SJSA1 (cell line): ENCODE measurements around the gene C11orf86. TPM values are rescaled to one million over a fixed set of nuclear protein-coding genes. Genes with fewer than 3 reads are reported as not detected.
"Not testable (repeated sequence)": the region's sequence is repeated elsewhere in the genome, so short reads cannot be mapped to it uniquely, and the experiment has no call there.

Experiments
- DNase-seq, 2 experiments: peaks; one replicate each; pipeline ENCODE4 v3.0.0-alpha.2; 2015 to 2020; ENCODE audit warnings: low spot score in 2 of 2, low read depth in 1 of 2
- H3K27ac ChIP-seq: fragments of 250-450 bp; sonication (Bioruptor Pico); 2 replicates; pipeline ENCODE4 v1.5.1; 2020; ENCODE audit warnings: mild to moderate bottlenecking, moderate library complexity
- H3K27me3 ChIP-seq: fragments of 250-450 bp; sonication (Bioruptor Pico); replicated peaks from 2 replicates; pipeline ENCODE4 v1.5.1; 2020; ENCODE audit warnings: mild to moderate bottlenecking, moderate library complexity
- H3K36me3 ChIP-seq: fragments of 250-450 bp; sonication (Bioruptor Pico); 2 replicates; pipeline ENCODE4 v1.5.1; 2020; ENCODE audit warnings: mild to moderate bottlenecking
- H3K4me1 ChIP-seq: fragments of 250-450 bp; sonication (Bioruptor Pico); replicated peaks from 2 replicates; pipeline ENCODE4 v1.6.1; 2021; ENCODE audit warnings: mild to moderate bottlenecking
- H3K4me3 ChIP-seq: fragments of 250-450 bp; sonication (Bioruptor Pico); 2 replicates; pipeline ENCODE4 v1.5.1; 2020; ENCODE audit warnings: mild to moderate bottlenecking
- H3K9me3 ChIP-seq: fragments of 250-450 bp; sonication (Bioruptor Pico); replicated peaks from 2 replicates; pipeline ENCODE4 v1.5.1; 2020; ENCODE audit warnings: mild to moderate bottlenecking
- total RNA-seq: library from RNA; depleted of rRNA; stranded (reverse); fragments of >200 nt; shearing (Covaris generic); gene quantifications from 2 replicates; pipeline ENCODE4 v1.2.3, GENCODE V29; 2014

The C11orf86 gene
- total RNA-seq, 1 experiment from 2014 or later: not detected

- H3K4me1 ChIP-seq: peaks cover 14% of the 10 kb centered on the region
- H3K36me3 ChIP-seq, H3K27ac ChIP-seq, H3K4me3 ChIP-seq, H3K9me3 ChIP-seq, DNase-seq, H3K27me3 ChIP-seq: not testable (repeated sequence)
Observed at GRCh38 chr11:66988741-66989140, 13.6 kb downstream of the C11orf86 start.

- not testable (repeated sequence) for H3K27me3 ChIP-seq, H3K4me3 ChIP-seq, H3K9me3 ChIP-seq, H3K27ac ChIP-seq, H3K36me3 ChIP-seq, DNase-seq
- peaks cover 11% of the 10 kb centered on the region for H3K4me1 ChIP-seq
Observed at GRCh38 chr11:66989360-66989759, 14.3 kb downstream of the C11orf86 start.

GRCh38 chr11:66992041-66992440 is 16.9 kb downstream of the C11orf86 start:
- Histone ChIP-seq H3K27ac (no peak overlapping the region), H3K36me3 (no peaks in the 10 kb centered on the region), H3K4me3 (no peak overlapping the region), H3K27me3 (no peaks in the 10 kb centered on the region; the same call in 1 of the 2 replicates), H3K9me3 (no peaks in the 10 kb centered on the region), H3K4me1 (peaks cover 18% of the 10 kb centered on the region)
- DNase-seq: no peak

- Histone ChIP-seq H3K4me3 (no peak overlapping the region), H3K9me3 (no peaks in the 10 kb centered on the region), H3K4me1 (peaks cover 18% of the 10 kb centered on the region), H3K27ac (0 out of 2 replicates have a peak overlapping the region, but pooled peaks have one; percentile 4), H3K36me3 (no peaks in the 10 kb centered on the region), H3K27me3 (no peaks in the 10 kb centered on the region; the same call in 1 of the 2 replicates)
- DNase-seq: peak; percentile 91 to 92
Observed at GRCh38 chr11:66996609-66997273, 21.6 kb downstream of the C11orf86 start.

- H3K4me3 ChIP-seq: no peak overlapping the region
- DNase-seq: no peak
- no peaks in the 10 kb centered on the region for H3K36me3 ChIP-seq
Observed at GRCh38 chr11:66999555-66999954, 24.5 kb downstream of the C11orf86 start.

GRCh38 chr11:67001332-67001731 is 26.2 kb downstream of the C11orf86 start:
- no peaks in the 10 kb centered on the region for H3K27me3 ChIP-seq

More at GRCh38 chr11:66999555-66999954, 24.5 kb downstream of the C11orf86 start:
- no peaks in the 10 kb centered on the region for H3K9me3 ChIP-seq
- H3K4me1 ChIP-seq: peaks cover 18% of the 10 kb centered on the region
- no peak overlapping the region for H3K27ac ChIP-seq
- no peaks in the 10 kb centered on the region for H3K27me3 ChIP-seq

GRCh38 chr11:67002297-67002913 is 27.3 kb downstream of the C11orf86 start:
- no peak overlapping the region for H3K4me3 ChIP-seq
- no peak for DNase-seq
- H3K27me3 ChIP-seq: no peaks in the 10 kb centered on the region
- no peak overlapping the region for H3K27ac ChIP-seq
- no peaks in the 10 kb centered on the region for H3K9me3 ChIP-seq
- H3K36me3 ChIP-seq: no peaks in the 10 kb centered on the region
- peaks cover 4% of the 10 kb centered on the region for H3K4me1 ChIP-seq

More at GRCh38 chr11:67001332-67001731, 26.2 kb downstream of the C11orf86 start:
- Histone ChIP-seq H3K4me3 (no peak overlapping the region), H3K9me3 (no peaks in the 10 kb centered on the region), H3K36me3 (no peaks in the 10 kb centered on the region), H3K27ac (no peak overlapping the region), H3K4me1 (peaks cover 14% of the 10 kb centered on the region)
- no peak for DNase-seq

GRCh38 chr11:67002921-67003411 is 27.9 kb downstream of the C11orf86 start:
- Histone ChIP-seq H3K36me3 (no peaks in the 10 kb centered on the region), H3K9me3 (no peaks in the 10 kb centered on the region), H3K4me3 (no peak overlapping the region), H3K27ac (no peak overlapping the region), H3K27me3 (no peaks in the 10 kb centered on the region), H3K4me1 (no peaks in the 10 kb centered on the region; the same call in 1 of the 2 replicates)
- DNase-seq: no peak

GRCh38 chr11:67005200-67005599 is 30.1 kb downstream of the C11orf86 start:
- not testable (repeated sequence) for H3K4me3 ChIP-seq, H3K9me3 ChIP-seq, H3K36me3 ChIP-seq, H3K27me3 ChIP-seq, DNase-seq, H3K27ac ChIP-seq, H3K4me1 ChIP-seq

GRCh38 chr11:67006029-67006884 is 31.2 kb downstream of the C11orf86 start:
- peak in 1 of 2 experiments; percentile 51 for DNase-seq
- no peaks in the 10 kb centered on the region for H3K9me3 ChIP-seq
- H3K36me3 ChIP-seq: no peaks in the 10 kb centered on the region
- H3K27me3 ChIP-seq: no peaks in the 10 kb centered on the region
- H3K27ac ChIP-seq: no peak overlapping the region
- no peak overlapping the region for H3K4me3 ChIP-seq
- H3K4me1 ChIP-seq: no peaks in the 10 kb centered on the region; the same call in 1 of the 2 replicates

GRCh38 chr11:67007126-67007525 is 32.0 kb downstream of the C11orf86 start:
- no peak overlapping the region for H3K27ac ChIP-seq
- no peaks in the 10 kb centered on the region for H3K36me3 ChIP-seq
- no peaks in the 10 kb centered on the region for H3K9me3 ChIP-seq
- H3K4me3 ChIP-seq: no peak overlapping the region
- no peaks in the 10 kb centered on the region for H3K27me3 ChIP-seq
- DNase-seq: no peak
- H3K4me1 ChIP-seq: no peaks in the 10 kb centered on the region; the same call in 1 of the 2 replicates

- Histone ChIP-seq H3K27ac (no peak overlapping the region), H3K9me3 (no peaks in the 10 kb centered on the region), H3K27me3 (no peaks in the 10 kb centered on the region), H3K36me3 (no peaks in the 10 kb centered on the region), H3K4me1 (no peaks in the 10 kb centered on the region), H3K4me3 (no peak overlapping the region)
- no peak for DNase-seq
Observed at GRCh38 chr11:67010296-67010905, 35.3 kb downstream of the C11orf86 start.

GRCh38 chr11:67013511-67014045 is 38.5 kb downstream of the C11orf86 start:
- H3K4me3 ChIP-seq: no peak overlapping the region
- H3K27me3 ChIP-seq: no peaks in the 10 kb centered on the region
- H3K27ac ChIP-seq: no peak overlapping the region
- H3K36me3 ChIP-seq: no peaks in the 10 kb centered on the region
- H3K9me3 ChIP-seq: no peaks in the 10 kb centered on the region
- no peaks in the 10 kb centered on the region for H3K4me1 ChIP-seq
- no peak for DNase-seq
